Stimulated activated CD4-positive, alpha-beta T cell treated with anti-CD3 and anti-CD28 coated beads, Interleukin-15, amount 100 ng/mL, for 48 hours (primary cell): Measurements from ENCODE around the gene FREM1.

Experiments
- DNase-seq, 2 donors: peaks; one replicate each; pipeline ENCODE4 v3.0.0-alpha.2; 2020; ENCODE audit warnings: low read depth in 2 of 2

FREM1 gene

DNA sequence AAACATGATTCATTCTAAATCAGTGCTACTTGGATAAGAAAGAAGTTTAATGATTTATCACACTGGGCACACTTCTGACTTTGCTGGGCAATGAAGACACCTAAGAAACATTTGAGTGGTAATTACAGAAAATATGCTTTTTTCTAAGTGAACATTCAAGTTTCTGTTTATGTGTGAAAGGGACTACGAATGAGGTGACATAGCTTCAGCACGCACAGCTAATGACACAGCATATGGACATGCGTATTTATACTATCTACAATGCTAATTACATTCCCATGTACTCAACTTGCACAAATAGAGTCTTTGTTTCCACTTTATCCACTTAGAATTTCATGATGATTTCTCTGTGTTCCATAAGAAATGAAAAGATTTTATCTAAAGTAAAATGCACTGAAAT, 40.6 kb downstream of the FREM1 start:
- no peak for DNase-seq

DNA sequence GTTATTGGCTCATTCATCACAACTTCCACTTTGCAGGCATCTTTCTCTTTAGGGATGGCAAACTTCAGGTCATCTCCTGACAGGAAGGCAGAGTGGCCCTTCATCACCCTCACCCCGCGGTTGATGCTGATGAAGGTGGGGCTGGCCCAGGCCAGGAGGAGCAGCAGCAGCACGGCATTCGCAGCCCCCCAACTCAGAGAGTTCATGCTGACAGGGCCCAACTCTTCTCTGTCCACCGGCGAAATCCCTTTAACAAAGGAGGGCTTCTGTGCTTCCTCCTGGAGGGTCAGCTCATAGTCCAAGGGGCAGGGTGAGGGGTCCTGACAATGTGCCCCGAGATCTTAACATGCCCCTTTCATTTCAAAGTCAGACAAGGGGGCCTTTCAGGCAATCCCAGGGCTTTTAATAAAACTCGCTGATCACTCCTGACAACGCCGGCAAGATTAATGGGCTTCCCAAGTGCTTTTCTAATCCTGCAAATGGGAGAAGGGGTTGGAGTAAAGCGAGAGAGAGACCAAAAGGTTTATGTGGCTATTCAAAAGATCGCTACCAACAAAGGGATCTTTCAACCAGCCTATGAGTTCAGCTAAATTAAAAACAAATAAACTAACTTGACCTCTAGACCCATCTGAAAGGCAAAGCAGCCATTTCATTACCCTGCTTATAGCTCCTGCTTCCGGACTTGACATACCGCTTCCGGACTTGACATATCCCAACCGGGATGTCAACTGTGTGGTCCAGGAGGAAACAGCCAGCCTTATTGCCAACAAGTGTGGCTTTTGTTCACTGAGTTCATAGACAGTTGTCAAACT, 41.2 kb downstream of the FREM1 start:
- DNase-seq: no peak

DNA sequence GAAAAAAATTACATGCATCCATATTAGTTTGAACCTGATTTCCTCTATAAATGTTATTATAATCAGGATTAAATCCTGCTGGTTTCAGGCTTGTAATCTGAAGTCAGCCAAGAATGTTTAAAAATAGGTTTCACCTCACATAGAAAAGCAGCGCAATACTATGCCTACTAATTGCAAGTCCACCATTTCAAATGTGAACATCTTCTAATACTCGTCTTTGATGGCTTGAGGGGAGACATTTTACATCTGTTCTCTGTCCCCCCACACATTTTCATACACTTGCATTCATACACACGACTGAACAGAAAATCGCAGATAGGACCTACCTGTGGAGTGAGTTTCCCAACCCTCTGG, 41.8 kb downstream of the FREM1 start:
- DNase-seq: no peak

DNA sequence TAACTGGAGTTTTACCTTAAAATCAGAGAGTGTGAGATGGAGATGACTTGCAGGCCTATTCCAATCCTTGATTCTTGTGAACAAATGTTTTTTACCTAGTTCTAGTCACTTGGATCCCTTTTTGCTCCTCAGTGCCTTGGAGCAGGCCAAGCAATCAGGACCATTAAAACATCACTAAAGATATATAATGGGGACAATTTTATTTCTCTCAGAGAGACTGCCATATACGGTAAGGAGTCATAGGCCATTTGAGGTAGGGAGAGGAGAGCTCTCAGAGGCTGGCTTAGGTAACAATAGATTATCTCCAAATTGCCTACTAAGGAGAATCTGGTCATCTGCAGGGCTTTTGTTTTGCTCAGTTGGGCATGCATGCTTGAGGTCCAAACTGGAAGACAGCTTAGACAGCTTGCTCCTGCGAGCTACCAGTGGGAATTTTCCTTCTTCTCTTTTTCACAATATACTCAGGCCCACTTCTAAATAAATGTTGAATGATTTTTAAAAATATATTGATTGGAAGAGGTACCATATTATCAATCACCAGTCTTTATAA, 44.0 kb downstream of the FREM1 start:
- no peak for DNase-seq

DNA sequence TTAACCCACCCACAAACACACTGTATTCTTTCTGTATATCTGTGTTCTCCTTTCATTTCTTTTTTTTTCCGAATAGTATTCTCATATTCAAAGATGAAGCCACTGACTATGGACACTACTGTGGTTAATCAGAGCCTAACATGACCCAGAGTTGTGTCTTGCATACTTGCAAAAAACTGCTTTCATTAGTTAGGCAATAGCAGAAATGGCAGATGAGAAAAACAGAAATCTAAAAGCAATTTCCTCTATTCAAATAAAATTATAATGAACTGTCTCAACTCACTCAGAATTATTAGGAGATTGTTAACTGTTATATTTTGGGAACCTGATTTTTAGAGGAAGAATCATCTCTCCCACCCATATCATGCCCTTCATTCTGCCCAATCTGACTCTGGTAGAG, 45.9 kb downstream of the FREM1 start:
- no peak for DNase-seq

DNA sequence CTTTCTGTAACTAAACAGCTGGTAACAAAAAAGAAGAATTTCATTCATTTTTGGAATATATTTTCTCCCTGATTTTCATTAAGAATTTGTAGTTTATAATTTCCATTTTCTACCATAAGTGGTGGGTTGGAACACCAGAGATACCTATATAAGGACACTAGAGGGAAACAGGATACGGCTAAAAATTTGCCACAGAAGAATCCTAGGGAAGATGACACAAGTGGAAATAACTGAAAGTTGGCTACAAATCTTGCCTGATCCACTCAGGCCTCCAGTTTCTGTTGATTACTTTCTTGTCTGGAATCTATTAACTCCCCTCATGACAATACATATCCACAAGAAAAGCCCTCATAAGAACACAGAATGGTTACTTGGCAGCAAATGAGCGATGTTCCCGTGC, 46.8 kb downstream of the FREM1 start:
- no peak for DNase-seq

DNA sequence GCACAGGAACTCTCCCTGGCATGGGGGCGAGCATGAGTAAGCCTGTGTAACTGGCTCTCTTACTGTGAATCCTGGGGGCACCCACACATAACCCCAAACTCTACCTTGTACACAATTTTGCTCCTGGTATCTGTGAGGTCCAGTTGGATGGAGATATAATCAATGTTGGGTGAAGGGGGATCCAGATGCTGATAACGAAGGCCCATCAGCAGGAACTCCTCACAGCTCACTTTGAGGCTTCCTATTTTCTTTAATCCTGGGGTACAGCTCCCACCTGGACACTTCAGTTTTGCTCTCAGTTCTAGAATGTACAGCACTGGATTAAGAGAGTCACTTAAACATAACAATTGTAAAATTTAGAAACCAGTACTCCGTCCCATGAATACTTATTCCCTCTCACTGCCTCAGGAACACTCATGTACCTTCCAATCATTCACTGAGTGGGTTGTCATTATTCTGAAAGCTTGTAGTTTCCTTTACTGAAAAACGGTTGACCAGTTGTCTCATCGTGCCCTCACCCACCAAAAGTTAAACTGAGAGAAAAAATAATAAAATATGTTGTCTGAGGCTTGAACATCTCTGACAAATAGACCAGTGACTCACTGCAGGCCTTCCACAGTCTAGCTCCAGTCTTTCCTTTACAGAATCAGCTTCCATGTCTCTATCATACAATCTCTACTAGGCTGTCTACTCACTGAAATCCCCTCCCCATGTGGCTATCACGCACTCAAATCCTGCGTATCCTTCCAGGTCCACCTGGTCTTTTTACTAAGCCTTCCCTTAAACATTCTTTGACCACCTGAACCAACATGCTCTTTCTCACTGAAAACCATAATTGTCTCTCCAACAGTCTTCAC, 52.6 kb downstream of the FREM1 start:
- no peak for DNase-seq

DNA sequence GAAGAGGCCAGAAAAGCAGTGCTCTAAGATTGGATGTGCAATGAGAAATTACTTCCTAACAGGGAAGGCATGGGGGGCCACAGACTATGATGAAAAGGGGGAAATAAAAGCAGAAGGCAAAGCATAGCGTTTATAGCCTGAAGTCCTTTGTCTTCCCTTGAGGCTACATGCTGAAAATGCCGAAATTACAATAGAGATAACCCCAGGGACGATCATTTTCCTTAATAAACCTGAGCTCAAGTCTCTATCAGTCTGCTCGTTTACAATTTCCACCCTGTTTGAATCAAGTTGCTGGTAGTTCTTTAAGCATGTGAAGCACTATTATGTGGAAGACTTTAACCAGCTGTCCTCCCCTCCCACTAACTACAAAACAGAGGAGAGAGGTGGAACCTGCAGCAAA, 60.4 kb downstream of the FREM1 start:
- DNase-seq: no peak

DNA sequence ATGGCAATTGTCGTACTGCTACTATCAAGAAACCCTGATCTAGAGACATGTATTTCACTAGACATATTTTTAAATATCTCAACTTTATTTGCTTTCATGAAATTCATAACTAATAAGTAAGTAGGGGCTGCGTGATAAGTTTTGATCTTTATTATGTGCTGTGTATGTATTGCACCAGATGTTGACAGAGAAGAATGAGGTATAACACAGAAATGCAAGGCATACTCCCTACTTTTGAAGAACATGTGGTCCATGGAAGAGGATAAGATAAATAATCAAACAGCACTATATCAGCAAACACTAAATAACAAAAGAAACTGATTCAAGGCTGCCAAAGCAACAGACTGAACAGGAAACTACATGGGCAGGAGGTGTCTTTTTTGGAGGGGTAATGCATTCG, 60.9 kb downstream of the FREM1 start:
- no peak for DNase-seq

DNA sequence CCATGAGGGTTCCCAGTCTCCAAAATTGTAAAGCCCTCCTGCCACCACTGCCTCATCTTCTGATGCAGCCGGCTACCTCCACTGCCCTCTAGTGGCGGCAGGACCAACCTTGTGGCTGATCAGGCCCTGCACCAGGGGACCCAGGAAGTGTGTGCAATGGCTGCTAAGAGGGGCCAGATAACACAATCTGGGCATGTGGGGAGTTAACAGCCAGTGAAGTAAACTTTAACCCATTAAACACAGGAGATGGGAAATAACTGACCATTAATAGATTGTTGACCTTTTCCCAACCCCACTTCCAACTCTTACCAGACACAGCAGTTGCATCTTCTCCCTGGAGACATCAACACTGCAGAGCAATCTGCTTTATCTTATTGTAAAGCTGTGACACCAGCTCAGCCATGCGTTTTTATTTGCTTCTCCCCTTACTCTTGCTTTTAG, 63.3 kb downstream of the FREM1 start:
- DNase-seq: peak; percentile 31 to 45

DNA sequence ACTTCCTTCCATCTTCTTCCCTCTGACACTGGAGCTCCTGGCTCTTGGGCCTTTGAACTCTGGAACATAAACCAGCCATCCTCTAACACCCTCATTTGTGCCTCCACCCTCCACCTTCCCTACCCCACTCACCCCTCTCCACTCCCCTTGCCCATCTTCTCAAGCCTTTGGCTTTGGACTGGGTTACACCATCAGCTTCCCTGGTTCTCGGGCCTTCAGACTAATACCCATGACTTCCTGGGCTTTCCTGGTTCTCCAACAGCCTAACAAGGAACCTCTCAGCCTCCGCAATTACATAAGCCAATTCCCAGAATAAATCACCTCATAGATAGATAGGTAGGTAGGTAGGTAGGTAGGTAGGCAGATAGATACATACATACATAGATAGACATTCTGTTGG, 67.1 kb downstream of the FREM1 start:
- DNase-seq: no peak

DNA sequence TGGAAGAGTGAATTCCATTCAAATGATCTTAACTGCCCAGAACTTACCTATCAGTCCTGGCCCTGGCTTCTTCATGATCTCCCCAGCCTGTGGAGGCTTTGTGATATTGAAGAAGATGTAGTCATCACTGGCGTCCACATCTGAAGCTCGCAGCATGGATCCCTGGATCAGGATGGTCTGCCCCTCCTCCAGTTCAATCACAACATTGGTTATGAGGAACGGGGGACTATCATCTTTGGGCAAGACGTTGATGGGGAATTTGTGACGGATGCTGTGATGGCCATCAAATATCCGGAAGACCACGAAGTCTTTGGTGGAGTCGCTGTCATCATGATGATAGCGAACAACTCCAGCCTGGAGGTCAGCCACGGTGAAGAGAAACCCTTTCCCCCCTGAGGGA, 68.0 kb downstream of the FREM1 start:
- DNase-seq: no peak

DNA sequence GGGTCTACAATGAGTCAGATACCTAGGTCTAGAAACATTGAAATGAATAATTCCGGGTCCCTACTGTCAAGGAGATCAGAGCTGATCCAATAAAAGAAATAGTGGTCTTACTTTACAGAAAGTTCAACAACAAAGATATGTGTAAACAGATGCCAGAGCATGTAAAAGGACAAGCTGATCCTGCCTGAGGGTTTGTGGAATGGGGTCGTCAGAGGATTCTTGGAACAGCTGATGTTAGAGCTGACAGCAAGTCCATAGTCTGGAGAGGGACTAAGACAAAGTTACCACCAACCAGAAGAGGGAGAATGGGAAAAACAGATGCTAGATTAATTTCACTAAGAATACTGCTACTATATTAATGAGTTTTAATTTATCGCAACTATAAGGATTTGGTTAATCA, 71.5 kb downstream of the FREM1 start:
- DNase-seq: no peak

DNA sequence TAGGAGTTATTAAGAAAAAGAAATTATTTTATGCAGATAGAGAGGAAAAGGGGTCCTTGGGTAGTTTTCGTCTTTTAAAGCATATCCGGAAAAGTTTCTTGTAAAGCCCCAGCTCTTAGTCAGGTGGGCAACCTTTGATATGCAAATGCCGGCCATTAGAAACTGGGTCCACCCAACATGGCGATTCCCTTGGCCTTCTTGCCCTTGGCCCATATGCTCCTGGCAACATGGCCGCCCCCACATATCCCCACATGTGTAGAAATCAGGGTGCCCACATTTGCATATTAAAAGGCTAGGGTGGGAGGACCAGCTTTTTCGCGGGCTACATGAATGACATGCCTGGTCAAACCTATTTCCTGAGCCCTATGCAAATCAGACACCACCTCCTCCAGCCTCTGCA, 73.3 kb downstream of the FREM1 start:
- no peak for DNase-seq

DNA sequence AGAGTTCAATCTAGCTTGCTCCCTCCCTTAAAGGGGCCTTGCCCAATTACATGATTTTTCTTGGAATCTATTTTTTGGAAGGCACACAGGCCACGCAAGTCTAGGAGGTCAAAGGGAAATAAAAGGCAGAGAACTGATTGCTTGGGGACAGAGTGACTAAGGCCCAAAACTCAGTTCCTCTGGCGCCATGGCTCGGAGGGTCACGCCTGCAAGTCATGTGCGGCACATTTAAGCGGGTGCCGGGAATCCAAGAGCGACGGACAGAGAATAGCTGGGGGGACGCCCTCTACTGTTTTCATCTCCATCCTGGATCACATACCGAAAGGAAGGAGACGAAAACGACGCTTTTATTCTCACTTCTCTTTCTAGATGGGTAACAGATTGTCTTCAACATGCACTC, 78.6 kb downstream of the FREM1 start:
- no peak for DNase-seq

DNA sequence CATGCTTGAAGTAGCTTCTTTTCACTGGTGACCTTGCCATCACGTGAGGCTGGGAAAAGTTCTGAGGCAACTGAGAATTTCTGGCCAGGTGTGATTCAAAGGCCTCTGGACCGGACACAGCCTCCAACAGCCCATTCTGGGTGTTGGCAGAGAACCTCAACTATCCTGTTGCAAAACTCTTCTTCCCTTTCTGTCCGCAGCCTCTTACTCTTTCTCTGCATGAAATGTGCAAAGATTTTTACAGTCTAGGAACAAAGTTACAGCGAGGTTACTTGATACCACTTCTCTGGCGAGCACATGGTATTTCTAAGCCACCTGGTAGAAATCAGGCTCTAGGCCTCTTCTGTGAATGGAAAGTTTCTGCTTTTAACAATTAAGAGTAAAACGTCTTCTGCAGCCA, 79.2 kb downstream of the FREM1 start:
- DNase-seq: no peak

DNA sequence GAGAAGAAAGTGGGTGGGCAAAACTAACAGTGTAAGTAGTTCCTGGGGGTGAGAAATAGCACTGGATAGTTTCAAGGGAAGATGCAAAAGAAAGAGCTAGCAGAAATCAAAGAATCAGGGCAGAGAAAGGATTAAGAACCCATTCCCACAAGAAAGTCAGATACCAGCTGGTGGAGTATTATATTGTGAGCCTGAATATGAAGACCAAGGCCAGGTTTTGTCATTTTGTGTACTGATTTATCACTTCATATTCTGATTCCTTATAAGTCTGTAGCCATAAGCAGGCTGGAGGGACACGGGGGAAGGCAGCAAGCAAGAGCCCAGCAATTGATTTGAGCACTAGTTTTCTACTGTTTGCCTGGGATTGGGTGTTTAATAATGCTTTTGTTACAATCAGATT, 80.2 kb downstream of the FREM1 start:
- DNase-seq: no peak

DNA sequence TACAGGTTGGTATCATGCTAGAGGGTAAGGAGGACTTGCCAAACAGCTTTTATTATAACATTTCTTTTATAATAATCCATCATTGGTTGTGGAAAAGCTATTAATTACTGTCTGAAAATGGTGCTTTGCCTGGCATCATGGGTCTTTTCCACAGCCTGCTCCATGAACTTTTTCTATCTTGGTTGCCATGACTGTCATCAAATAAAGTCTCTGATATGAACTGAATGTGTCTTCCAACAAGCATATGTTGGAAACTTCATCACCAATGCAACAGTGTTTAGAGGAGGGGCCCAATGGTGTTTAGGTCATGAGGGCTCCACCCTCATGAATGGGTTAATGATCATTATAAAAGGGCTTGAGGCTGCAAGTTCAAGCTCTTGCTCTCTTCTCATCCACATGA, 81.0 kb downstream of the FREM1 start:
- DNase-seq: no peak

DNA sequence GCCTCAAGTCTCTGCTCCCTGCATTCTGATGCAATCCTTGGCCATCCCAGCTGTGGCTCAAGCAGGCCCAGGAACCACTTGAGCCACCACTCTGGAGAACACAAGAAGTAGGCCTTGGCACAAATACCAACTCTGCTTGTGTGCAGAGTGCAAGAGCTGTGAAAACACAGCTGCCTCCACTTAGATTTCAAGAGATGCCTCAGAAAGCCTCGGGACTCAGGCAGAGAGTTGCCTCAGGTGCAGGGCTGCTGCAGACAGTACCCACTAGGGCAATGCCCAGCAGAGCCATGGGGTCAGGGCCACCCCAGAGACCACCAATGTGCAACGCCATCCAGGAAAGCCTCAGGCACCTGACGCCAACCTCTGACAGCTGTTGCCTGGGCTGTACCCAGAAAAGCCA, 82.4 kb downstream of the FREM1 start:
- no peak for DNase-seq

DNA sequence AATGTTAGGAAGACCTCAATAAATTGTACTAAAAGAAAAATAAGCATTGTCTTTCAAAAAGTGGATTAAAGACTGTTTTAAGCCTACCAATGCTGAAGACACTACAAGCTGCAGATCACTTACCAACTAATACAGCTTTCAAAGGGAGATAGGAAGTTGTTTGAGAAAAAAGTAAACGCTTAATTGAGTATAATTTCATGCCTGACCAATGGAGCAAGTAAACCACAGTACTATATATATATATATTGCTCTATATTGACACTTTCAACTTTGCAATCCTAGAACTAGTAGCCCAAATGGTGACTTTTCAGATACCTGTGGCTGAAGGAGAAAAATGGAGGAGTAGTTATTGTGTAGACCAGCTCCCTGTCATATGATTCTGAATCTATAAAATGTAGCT, 85.7 kb downstream of the FREM1 start:
- no peak for DNase-seq

DNA sequence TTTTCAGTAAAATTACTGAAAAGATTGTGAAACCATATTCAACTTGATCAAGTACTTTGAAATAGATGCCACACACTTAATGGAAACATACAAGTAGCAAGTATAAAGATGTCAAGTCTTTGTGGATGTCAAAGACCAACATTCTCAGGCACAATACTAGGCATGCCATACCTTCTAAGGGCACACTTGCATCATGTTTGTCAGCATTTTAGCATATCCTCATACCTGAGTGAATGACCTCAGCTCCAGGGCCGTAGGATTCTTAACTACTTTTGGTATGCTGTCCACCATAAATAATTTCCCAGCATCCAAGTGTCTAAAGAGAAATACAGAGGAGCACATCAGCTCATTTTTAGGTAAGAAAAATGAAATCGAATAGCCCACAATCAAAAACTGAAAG, 86.4 kb downstream of the FREM1 start:
- DNase-seq: no peak

DNA sequence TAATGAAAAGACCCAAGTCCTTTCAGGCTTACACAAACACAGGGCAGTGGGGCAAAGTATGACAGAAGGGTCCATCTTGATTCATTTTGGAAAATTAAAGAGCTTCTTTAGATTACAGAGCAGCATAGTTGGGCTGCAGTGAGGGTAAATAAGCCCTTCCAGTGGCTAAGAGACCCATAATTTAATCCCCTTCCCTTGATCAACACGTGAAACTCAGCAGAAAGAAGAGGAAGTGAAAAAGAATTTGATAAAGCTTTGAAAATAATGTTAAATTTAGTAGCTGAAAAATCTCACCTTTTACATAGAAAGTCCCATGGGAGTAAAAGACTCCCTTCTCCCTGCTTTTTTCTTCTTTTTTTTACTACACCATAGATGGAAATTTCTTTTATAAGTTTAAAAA, 87.6 kb downstream of the FREM1 start:
- DNase-seq: no peak

DNA sequence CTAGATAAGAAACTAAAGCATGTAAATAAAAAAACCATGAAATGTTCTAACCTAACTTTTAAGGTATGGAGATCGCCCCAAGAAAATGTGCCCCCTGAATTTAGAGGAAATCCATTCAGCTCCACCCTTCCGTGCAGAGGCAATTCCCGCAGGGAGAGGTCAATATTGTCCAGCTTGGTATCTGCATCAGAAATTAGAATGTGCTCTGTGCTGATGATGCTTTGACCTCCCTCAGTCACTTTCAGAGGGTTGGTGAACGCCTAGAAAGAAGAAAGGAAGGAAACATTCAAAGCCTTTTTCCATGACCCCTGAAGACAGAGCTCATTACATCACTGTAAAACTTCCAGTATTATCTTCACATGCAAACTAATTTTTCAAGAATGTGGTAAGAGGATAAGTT, 91.0 kb downstream of the FREM1 start:
- DNase-seq: no peak
